Effector memory CD4-positive, alpha-beta T cell (primary cell): ENCODE data around the gene TBC1D17.

ENCODE experiments used
- DNase-seq, 3 donors: peaks; one replicate each; pipeline ENCODE4 v3.0.0-alpha.2; 2020
- H3K27ac ChIP-seq: 2 replicates; pipeline ENCODE4 v1.7.0; 2013; ENCODE audit warnings: mild to moderate bottlenecking, low read length, moderate library complexity; ENCODE audit not compliant: insufficient read depth, poor library complexity, severe bottlenecking
- H3K27me3 ChIP-seq: replicated peaks from 2 replicates; pipeline ENCODE4 v1.7.0; 2013; ENCODE audit warnings: mild to moderate bottlenecking, low read length; ENCODE audit not compliant: insufficient read depth, control insufficient read depth, poor library complexity, severe bottlenecking
- H3K36me3 ChIP-seq: 2 replicates; pipeline ENCODE4 v1.7.0; 2013; ENCODE audit warnings: mild to moderate bottlenecking, low read length, moderate library complexity; ENCODE audit not compliant: control insufficient read depth, insufficient read depth
- H3K4me1 ChIP-seq: 2 replicates; pipeline ENCODE4 v1.7.0; 2013; ENCODE audit warnings: low read length, mild to moderate bottlenecking; ENCODE audit not compliant: control insufficient read depth, insufficient read depth, poor library complexity, severe bottlenecking
- H3K4me3 ChIP-seq: 2 replicates; pipeline ENCODE4 v1.7.0; 2013; ENCODE audit warnings: low read length, low read depth, mild to moderate bottlenecking; ENCODE audit not compliant: insufficient read depth, poor library complexity, severe bottlenecking
- H3K9me3 ChIP-seq: 2 replicates; pipeline ENCODE4 v1.7.0; 2013; ENCODE audit warnings: mild to moderate bottlenecking, low read length, moderate library complexity; ENCODE audit not compliant: control insufficient read depth

Gene TBC1D17

DNA sequence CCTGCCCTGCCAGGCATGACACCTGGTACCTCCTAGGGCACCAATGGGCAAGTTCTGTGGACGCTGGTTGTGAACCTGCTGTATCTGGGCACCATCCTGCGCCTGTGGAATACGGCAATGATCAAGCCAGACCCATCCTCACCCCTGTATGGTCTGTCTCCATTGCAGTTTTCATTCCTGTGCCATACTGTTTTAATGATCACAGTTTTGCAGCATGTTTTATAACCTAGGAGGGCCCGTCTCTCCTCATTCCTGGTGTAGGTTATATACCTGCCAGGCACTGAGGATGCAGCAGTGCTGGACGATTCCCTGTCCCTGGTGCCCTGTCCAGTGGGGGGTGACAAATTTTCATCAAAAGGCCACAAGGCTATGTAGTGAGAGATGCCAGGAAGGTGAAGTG lies 5.6 kb downstream of the TBC1D17 start:
- H3K9me3 ChIP-seq: no peaks in the 10 kb centered on the region
- peaks cover 56% of the 10 kb centered on the region for H3K36me3 ChIP-seq
- H3K4me1 ChIP-seq: peaks cover 6% of the 10 kb centered on the region
- H3K27me3 ChIP-seq: no peaks in the 10 kb centered on the region
- no peak for DNase-seq
- no peak overlapping the region for H3K27ac ChIP-seq
- H3K4me3 ChIP-seq: no peak overlapping the region

GRCh38 chr19:49884109-49884508 lies 6.6 kb downstream of the TBC1D17 start:
- no peaks in the 10 kb centered on the region for H3K4me1 ChIP-seq
- no peaks in the 10 kb centered on the region for H3K27me3 ChIP-seq
- no peak overlapping the region for H3K4me3 ChIP-seq
- H3K9me3 ChIP-seq: no peaks in the 10 kb centered on the region
- H3K36me3 ChIP-seq: peaks cover 53% of the 10 kb centered on the region
- DNase-seq: no peak
- H3K27ac ChIP-seq: no peak overlapping the region

DNA sequence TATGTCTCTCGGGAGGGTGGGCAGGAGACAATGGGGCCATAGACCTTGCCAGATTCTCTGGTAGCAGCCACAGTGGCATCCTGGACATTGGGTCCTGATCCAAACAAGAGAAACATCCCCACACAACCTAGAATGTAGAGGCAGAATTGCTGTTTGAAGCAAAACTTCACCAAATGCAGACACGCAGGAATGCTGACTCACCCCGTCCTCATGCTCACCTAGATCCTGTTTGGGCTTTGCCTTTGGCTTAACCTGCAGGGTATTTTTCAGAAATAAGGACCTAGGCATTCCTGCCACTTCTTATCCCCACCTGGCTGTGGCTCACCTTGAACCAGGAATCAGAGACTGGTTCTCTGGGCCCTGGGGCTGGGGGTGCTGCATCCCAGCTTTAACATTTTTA lies 7.3 kb downstream of the TBC1D17 start:
- Histone ChIP-seq H3K27me3 (no peaks in the 10 kb centered on the region), H3K27ac (no peak overlapping the region), H3K36me3 (peaks cover 49% of the 10 kb centered on the region), H3K4me3 (no peak overlapping the region), H3K9me3 (no peaks in the 10 kb centered on the region), H3K4me1 (peaks cover 2% of the 10 kb centered on the region)
- DNase-seq: no peak

- Histone ChIP-seq H3K36me3 (peaks cover 28% of the 10 kb centered on the region), H3K27ac (no peak overlapping the region), H3K4me1 (peaks cover 5% of the 10 kb centered on the region), H3K27me3 (no peaks in the 10 kb centered on the region), H3K4me3 (no peak overlapping the region), H3K9me3 (no peaks in the 10 kb centered on the region)
- no peak for DNase-seq
Observed at GRCh38 chr19:49887037-49887664, 9.6 kb downstream of the TBC1D17 start.

DNA sequence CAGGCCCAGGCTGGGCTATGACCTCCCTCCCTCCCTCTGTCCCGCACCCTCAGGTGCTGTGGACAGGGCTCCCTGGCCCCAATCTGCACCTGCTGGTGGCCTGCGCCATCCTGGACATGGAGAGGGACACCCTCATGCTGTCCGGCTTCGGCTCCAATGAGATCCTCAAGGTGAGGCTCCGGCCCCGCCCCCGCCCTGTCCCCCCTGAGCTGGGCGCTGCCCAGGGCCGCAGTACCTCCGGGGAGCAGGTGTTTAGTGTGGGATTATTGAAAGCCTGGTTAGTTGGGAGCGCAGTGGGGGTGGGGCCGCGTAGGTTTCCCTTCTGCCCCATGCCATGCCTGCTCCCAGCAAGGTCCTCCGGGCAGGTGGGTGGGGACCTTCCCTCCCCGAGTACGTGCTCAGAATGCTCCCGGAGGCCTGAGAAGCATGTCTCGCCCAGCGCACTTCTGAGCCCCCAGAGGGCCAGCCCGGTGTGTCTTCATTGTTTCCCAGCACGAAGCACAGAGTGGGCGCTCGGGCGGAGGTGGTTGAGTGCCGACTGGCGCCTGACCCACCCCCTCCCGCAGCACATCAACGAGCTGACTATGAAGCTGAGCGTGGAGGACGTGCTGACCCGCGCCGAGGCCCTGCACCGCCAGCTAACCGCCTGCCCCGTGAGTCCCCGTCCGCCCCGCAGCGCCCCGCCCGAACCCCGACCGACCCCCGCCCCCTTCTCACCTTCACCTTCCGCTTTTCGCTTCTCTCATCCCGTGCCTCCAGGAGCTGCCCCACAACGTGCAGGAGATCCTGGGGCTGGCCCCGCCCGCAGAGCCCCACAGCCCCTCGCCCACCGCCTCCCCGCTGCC lies 10.4 kb downstream of the TBC1D17 start:
- no peak for DNase-seq
- Histone ChIP-seq H3K9me3 (no peaks in the 10 kb centered on the region), H3K4me1 (peaks cover 5% of the 10 kb centered on the region), H3K4me3 (no peak overlapping the region), H3K27ac (no peak overlapping the region), H3K27me3 (no peaks in the 10 kb centered on the region), H3K36me3 (peaks cover 21% of the 10 kb centered on the region)

- Histone ChIP-seq H3K27ac (no peak overlapping the region), H3K36me3 (peaks cover 16% of the 10 kb centered on the region), H3K27me3 (no peaks in the 10 kb centered on the region), H3K4me3 (no peak overlapping the region), H3K9me3 (no peaks in the 10 kb centered on the region), H3K4me1 (peaks cover 5% of the 10 kb centered on the region)
- DNase-seq: no peak
Observed at GRCh38 chr19:49888510-49888824, 11.0 kb downstream of the TBC1D17 start.

GRCh38 chr19:49889038-49889686 lies 11.7 kb downstream of the TBC1D17 start:
- Histone ChIP-seq H3K4me3 (no peak overlapping the region), H3K27me3 (no peaks in the 10 kb centered on the region), H3K4me1 (peaks cover 5% of the 10 kb centered on the region), H3K27ac (no peak overlapping the region), H3K36me3 (peaks cover 9% of the 10 kb centered on the region), H3K9me3 (no peaks in the 10 kb centered on the region)
- DNase-seq: no peak

DNA sequence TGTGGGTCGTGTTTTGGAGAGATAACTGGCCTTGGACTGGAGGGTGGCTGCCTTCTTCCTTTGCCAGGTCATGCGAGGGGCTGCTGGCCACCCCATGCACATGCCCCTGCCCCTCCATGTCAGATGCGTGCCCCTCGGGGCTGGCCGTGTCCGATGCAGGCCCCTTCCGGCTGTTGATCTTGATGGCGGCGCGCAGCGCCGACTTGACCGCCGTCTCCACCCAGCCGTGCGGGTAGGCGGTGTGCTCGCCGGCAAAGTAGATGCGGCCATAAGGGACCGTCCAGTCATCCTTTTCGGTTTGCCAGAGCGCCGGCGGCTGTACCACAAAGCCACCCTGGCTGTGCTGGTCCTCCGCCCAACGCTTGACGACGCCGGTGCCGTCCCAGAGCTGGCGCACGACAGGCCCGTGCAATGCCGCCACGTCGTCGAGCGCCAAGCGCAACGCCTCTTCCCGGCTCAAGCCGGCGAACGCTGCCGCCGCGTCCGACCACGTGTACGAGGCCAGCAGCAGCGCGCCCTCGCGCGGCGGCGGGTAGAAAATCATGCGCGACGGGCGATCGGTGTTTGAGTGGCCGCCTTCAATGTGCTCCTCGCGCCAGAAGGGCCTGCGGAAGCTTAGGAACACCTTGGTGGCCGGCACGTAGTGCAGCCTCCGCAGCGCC lies 12.3 kb downstream of the TBC1D17 start:
- Histone ChIP-seq H3K27ac (peak overlapping the region; percentile 55), H3K9me3 (no peaks in the 10 kb centered on the region)

DNA sequence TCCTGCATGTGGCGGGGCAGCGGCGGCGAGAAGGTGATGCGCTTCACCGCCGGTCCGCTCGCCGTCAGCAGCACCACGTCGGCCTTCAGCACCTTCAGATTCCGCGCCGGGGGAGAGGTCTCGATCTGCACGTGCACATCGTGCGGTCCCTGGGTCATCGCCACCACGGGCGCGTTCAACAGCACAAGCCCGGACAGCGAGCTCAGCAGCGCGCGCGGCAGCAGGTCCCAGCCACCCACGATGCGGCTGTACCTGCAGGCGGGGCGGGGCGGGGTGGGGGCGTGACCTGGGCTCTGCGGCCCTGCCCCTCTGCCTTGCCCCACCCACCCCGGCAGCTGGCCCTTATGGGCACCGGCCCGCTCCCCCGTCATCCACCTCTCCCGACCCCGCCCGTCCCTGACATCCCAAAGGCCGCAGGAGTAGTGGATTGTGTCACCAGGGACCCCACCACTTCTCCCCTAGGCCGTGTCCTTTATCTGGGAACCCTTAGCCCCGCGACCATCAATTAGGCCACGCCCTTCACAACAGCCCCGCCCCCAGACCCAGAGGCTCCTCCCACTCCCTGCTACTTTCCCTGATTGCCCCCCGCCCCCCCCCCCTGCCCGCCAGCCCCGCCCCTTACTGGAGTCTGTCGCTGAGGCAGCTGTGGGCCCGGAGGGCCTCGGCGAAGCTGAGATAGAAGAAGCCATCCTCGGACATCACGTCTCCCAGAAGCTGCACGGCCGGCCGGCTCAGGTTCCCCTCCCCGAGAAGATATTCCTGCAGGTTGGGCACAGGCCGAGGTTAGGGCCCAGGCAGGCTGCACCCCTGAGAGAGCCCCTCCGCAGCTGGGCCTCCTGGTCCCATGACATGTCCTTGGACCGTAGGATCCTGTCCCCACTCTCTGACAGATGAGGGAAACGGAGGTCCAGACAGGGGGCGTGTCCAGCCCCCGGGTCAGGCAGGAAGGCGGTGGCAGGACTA lies 13.1 kb downstream of the TBC1D17 start:
- Histone ChIP-seq H3K36me3 (no peaks in the 10 kb centered on the region), H3K27ac (peak overlapping the region; percentile 55), H3K9me3 (no peaks in the 10 kb centered on the region), H3K4me1 (peaks cover 16% of the 10 kb centered on the region), H3K27me3 (no peaks in the 10 kb centered on the region), H3K4me3 (peak overlapping the region; percentile 63)
- peak; percentile 58 to 67 (median 64) for DNase-seq

More for the DNA sequence above, 12.3 kb downstream of the TBC1D17 start:
- Histone ChIP-seq H3K36me3 (peaks cover 2% of the 10 kb centered on the region), H3K27me3 (no peaks in the 10 kb centered on the region), H3K4me1 (peaks cover 7% of the 10 kb centered on the region), H3K4me3 (peak overlapping the region; percentile 63)
- peak; percentile 50 to 64 (median 52) for DNase-seq
